Measurements from ENCODE around the gene MNAT1. TPM values are rescaled to one million over a fixed set of nuclear protein-coding genes. Genes with fewer than 3 reads are reported as not detected.

MNAT1 gene
- total RNA-seq, 1 donor from 2014 or later = 114 TPM

GRCh38 chr14:60971271-60971670, 236.7 kb downstream of the MNAT1 start:
- Histone ChIP-seq H3K9ac (no peak overlapping the region), H3K36me3 (peaks cover 3% of the 10 kb centered on the region), H3K4me3 (no peak overlapping the region), H3F3A (ENCODE audit: low read depth) (no peaks in the 10 kb centered on the region), H4K20me1 (ENCODE audit: low read depth) (no peaks in the 10 kb centered on the region), H3K4me2 (no peak overlapping the region), H3K27ac (no peak overlapping the region), H3K9me3 (ENCODE audit: low read depth) (no peaks in the 10 kb centered on the region), H3K27me3 (no peaks in the 10 kb centered on the region), H3K79me2 (ENCODE audit: low read depth) (no peaks in the 10 kb centered on the region), H3K4me1 (no peaks in the 10 kb centered on the region), H2AFZ (replicated peaks) (no peak overlapping the region)
- no peaks in the 10 kb centered on the region for H3K9me3 Mint-ChIP-seq
- H3K4me3 Mint-ChIP-seq = no peak overlapping the region
- no peaks in the 10 kb centered on the region for H3K27me3 Mint-ChIP-seq (ENCODE audit: insufficient read depth, low read depth)
- no peak for TF ChIP-seq CTCF (IDR thresholded peaks at IDR 0.05)
- no peak for TF ChIP-seq EZH2 (IDR thresholded peaks at IDR 0.05)
- no peak for TF ChIP-seq EZH2phosphoT487 (IDR thresholded peaks at IDR 0.05)
- H3K27ac Mint-ChIP-seq = no peak overlapping the region
- peaks cover 8% of the 10 kb centered on the region for H3K36me3 Mint-ChIP-seq
- no peaks in the 10 kb centered on the region for H3K4me1 Mint-ChIP-seq
- no peak for DNase-seq (ENCODE audit: low spot score)

- Histone ChIP-seq H3K36me3 (peaks cover 9% of the 10 kb centered on the region), H3K4me2 (no peak overlapping the region), H4K20me1 (ENCODE audit: low read depth) (no peaks in the 10 kb centered on the region), H3F3A (ENCODE audit: low read depth) (no peaks in the 10 kb centered on the region), H3K9ac (no peak overlapping the region), H3K9me3 (ENCODE audit: low read depth) (no peaks in the 10 kb centered on the region), H3K79me2 (ENCODE audit: low read depth) (peaks cover 1% of the 10 kb centered on the region), H3K27me3 (no peaks in the 10 kb centered on the region), H3K27ac (no peak overlapping the region), H3K4me1 (no peaks in the 10 kb centered on the region), H3K4me3 (no peak overlapping the region), H2AFZ (replicated peaks) (no peak overlapping the region)
- TF ChIP-seq CTCF (IDR thresholded peaks at IDR 0.05) (no peak), EZH2 (IDR thresholded peaks at IDR 0.05) (no peak), EZH2phosphoT487 (IDR thresholded peaks at IDR 0.05) (no peak)
- no peak overlapping the region for H3K4me3 Mint-ChIP-seq
- H3K4me1 Mint-ChIP-seq = no peaks in the 10 kb centered on the region
- H3K36me3 Mint-ChIP-seq = peaks cover 8% of the 10 kb centered on the region
- no peak for DNase-seq (ENCODE audit: low spot score)
- no peaks in the 10 kb centered on the region for H3K9me3 Mint-ChIP-seq
- H3K27me3 Mint-ChIP-seq (ENCODE audit: insufficient read depth, low read depth) = no peaks in the 10 kb centered on the region
- H3K27ac Mint-ChIP-seq = no peak overlapping the region
Observed at GRCh38 chr14:60972295-60972694, 237.7 kb downstream of the MNAT1 start.

GRCh38 chr14:60973070-60973469, 238.5 kb downstream of the MNAT1 start:
- Histone ChIP-seq H4K20me1 (ENCODE audit: low read depth) (no peaks in the 10 kb centered on the region), H3F3A (ENCODE audit: low read depth) (no peaks in the 10 kb centered on the region), H3K9ac (no peak overlapping the region), H3K27me3 (no peaks in the 10 kb centered on the region), H3K4me3 (no peak overlapping the region), H3K4me1 (peaks cover 2% of the 10 kb centered on the region), H3K79me2 (ENCODE audit: low read depth) (peaks cover 8% of the 10 kb centered on the region), H3K27ac (no peak overlapping the region), H3K9me3 (ENCODE audit: low read depth) (no peaks in the 10 kb centered on the region), H3K36me3 (peaks cover 15% of the 10 kb centered on the region), H3K4me2 (no peak overlapping the region), H2AFZ (replicated peaks) (no peak overlapping the region)
- Mint-ChIP-seq H3K36me3 (peaks cover 8% of the 10 kb centered on the region), H3K4me3 (no peak overlapping the region), H3K27me3 (ENCODE audit: insufficient read depth, low read depth) (no peaks in the 10 kb centered on the region), H3K4me1 (peaks cover 3% of the 10 kb centered on the region), H3K9me3 (no peaks in the 10 kb centered on the region), H3K27ac (peak overlapping the region; percentile 7)
- no peak for DNase-seq (ENCODE audit: low spot score)
- TF ChIP-seq CTCF (IDR thresholded peaks at IDR 0.05) (no peak), EZH2 (IDR thresholded peaks at IDR 0.05) (no peak), EZH2phosphoT487 (IDR thresholded peaks at IDR 0.05) (no peak)

Data from neural progenitor cell (in vitro differentiated cells).